Measurements from ENCODE around the gene FAM167B.
A peak's percentile ranks its signal among the peaks of the same experiment; 100 is the strongest.
"Not testable (repeated sequence)": the region's sequence is repeated elsewhere in the genome, so short reads cannot be mapped to it uniquely, and the experiment has no call there.

FAM167B gene

DNA sequence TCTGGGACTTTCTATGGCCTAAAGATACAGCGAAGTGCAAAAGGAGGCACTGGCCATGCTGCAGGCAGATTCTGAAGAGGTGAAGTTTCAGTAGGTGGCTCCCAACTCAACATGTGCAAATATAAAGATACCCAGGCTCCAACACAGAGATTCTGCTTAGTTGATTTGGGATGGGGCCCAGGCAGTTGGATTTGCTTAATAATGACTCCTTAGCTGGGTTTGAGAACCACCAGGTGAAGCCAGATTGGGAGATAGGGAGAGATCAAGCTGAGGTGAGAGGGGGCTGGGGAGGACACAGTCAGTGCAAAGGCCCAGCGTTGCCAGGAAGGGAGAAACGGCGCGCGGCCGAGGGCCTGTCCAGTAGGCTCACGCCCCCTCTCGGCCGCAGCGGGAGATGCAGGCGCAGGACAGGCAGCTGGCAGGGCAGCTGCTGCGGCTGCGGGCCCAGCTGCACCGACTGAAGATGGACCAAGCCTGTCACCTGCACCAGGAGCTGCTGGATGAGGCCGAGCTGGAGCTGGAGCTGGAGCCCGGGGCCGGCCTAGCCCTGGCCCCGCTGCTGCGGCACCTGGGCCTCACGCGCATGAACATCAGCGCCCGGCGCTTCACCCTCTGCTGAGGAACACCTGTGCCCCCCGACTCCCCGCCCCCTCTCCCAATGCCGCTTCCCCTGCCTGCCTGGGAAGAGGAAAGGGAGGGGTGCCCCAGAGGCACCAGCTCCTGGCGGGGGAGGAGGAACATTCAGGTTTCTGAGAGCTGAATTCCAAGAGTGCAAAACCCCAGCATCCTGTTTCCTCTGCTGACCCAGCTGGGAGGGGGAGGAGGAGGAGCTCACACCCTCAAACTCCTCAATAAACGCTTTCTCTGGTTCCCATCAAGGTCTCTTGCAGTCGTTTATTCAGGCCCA is 1.2 kb downstream of the FAM167B start:
- H3K4me1 ChIP-seq (ENCODE audit: control insufficient read depth, insufficient read depth, low read length), result peaks cover 23% of the 10 kb centered on the region
- peak overlapping the region; percentile 42 for H3K4me3 ChIP-seq (ENCODE audit: low read depth, low read length)
- H3K27me3 ChIP-seq (ENCODE audit: control insufficient read depth, insufficient read depth, low read length), result no peaks in the 10 kb centered on the region
- H3K27ac ChIP-seq (ENCODE audit: low read depth, low read length), result no peak overlapping the region
- H3K9ac ChIP-seq (ENCODE audit: low read length), result no peak overlapping the region
- no peaks in the 10 kb centered on the region for H3K36me3 ChIP-seq (ENCODE audit: control insufficient read depth, insufficient read depth, low read length)
- H3K9me3 ChIP-seq (ENCODE audit: control insufficient read depth, insufficient read depth, low read depth, low read length), result no peaks in the 10 kb centered on the region

GRCh38 chr1:32249831-32250525 is 3.0 kb downstream of the FAM167B start:
- no peak overlapping the region for H3K9ac ChIP-seq (ENCODE audit: low read length)
- peaks cover 23% of the 10 kb centered on the region for H3K4me1 ChIP-seq (ENCODE audit: control insufficient read depth, insufficient read depth, low read length)
- no peak overlapping the region for H3K4me3 ChIP-seq (ENCODE audit: low read depth, low read length)
- H3K27ac ChIP-seq (ENCODE audit: low read depth, low read length), result no peak overlapping the region
- H3K9me3 ChIP-seq (ENCODE audit: control insufficient read depth, insufficient read depth, low read depth, low read length), result no peaks in the 10 kb centered on the region
- no peaks in the 10 kb centered on the region for H3K36me3 ChIP-seq (ENCODE audit: control insufficient read depth, insufficient read depth, low read length)
- no peaks in the 10 kb centered on the region for H3K27me3 ChIP-seq (ENCODE audit: control insufficient read depth, insufficient read depth, low read length)

- no peak within 1 kb of the TSS for H3K9ac ChIP-seq (ENCODE audit: low read length)
- no peak within 1 kb of the TSS for H3K27ac ChIP-seq (ENCODE audit: low read depth, low read length)
- no peaks in the 10 kb centered on the region for H3K36me3 ChIP-seq (ENCODE audit: control insufficient read depth, insufficient read depth, low read length)
- H3K4me3 ChIP-seq (ENCODE audit: low read depth, low read length), result no peak within 1 kb of the TSS
- no peaks in the 10 kb centered on the region for H3K27me3 ChIP-seq (ENCODE audit: control insufficient read depth, insufficient read depth, low read length)
- H3K9me3 ChIP-seq (ENCODE audit: control insufficient read depth, insufficient read depth, low read depth, low read length), result no peaks in the 10 kb centered on the region
- H3K4me1 ChIP-seq (ENCODE audit: control insufficient read depth, insufficient read depth, low read length), result peaks cover 23% of the 10 kb centered on the region
Observed at GRCh38 chr1:32250893-32251716, 4.1 kb downstream of the FAM167B start, which contains the start of gene LCK. Gene LCK (plus strand): TSS chr1:32251265. CDS start chr1:32274330, 23,065 bp downstream.

DNA sequence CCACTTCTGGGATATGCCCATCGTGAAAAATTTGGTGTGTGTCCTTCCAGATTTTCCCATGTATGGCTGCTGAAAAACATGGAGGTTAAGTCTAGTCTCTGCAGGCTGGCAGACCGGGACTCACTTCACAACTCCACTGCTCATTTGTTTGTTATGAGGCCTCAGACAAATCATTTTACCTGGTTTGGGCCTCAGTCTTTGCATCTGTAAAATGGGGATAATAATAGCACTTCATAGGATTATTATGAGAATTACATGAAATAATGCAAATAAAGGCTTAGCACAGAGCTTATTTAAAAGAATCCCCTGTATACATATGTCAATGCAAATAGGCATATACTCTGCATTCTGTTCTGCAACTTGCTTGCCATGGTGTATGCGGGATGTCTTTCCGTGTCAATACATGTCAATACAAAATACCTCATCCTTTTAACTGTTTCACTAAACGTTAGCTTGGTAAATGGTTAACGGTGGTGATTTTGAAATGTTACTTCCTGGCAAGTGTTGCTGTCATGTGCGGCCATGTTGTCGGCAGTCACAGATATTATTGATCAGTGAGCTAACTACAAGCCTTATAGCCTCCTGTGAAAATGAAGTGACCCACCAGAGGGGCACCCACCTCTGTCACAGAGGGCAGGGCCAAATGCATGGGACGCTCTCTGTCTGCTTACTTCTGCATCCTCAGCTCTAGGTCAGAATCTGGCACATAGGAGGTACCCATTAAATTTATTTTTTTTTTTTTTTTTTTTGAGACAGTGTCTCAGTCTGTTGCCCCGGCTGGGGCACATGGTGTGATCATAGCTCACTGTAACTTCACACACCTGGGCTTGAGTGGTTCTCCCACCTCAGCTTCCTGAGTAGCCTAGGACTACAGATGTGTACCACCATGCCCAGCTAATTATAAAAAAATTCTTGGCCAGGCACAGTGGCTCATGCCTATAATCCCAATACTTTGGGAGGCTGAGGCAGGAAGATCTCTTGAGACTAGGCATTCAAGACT is 8.3 kb downstream of the FAM167B start:
- H3K9me3 ChIP-seq (ENCODE audit: control insufficient read depth, insufficient read depth, low read depth, low read length), result no peaks in the 10 kb centered on the region
- no peaks in the 10 kb centered on the region for H3K36me3 ChIP-seq (ENCODE audit: control insufficient read depth, insufficient read depth, low read length)
- no peaks in the 10 kb centered on the region for H3K27me3 ChIP-seq (ENCODE audit: control insufficient read depth, insufficient read depth, low read length)
- no peak overlapping the region for H3K27ac ChIP-seq (ENCODE audit: low read depth, low read length)
- H3K4me1 ChIP-seq (ENCODE audit: control insufficient read depth, insufficient read depth, low read length), result peaks cover 14% of the 10 kb centered on the region
- no peak overlapping the region for H3K9ac ChIP-seq (ENCODE audit: low read length)
- H3K4me3 ChIP-seq (ENCODE audit: low read depth, low read length), result no peak overlapping the region

- Histone ChIP-seq H3K27ac (ENCODE audit: low read depth, low read length) (no peak overlapping the region), H3K36me3 (ENCODE audit: control insufficient read depth, insufficient read depth, low read length) (no peaks in the 10 kb centered on the region), H3K9me3 (ENCODE audit: control insufficient read depth, insufficient read depth, low read depth, low read length) (no peaks in the 10 kb centered on the region), H3K9ac (ENCODE audit: low read length) (no peak overlapping the region), H3K4me1 (ENCODE audit: control insufficient read depth, insufficient read depth, low read length) (peaks cover 5% of the 10 kb centered on the region; the same call in 1 of the 2 replicates), H3K27me3 (ENCODE audit: control insufficient read depth, insufficient read depth, low read length) (no peaks in the 10 kb centered on the region), H3K4me3 (ENCODE audit: low read depth, low read length) (no peak overlapping the region)
Observed at GRCh38 chr1:32256473-32257226, 9.6 kb downstream of the FAM167B start.

DNA sequence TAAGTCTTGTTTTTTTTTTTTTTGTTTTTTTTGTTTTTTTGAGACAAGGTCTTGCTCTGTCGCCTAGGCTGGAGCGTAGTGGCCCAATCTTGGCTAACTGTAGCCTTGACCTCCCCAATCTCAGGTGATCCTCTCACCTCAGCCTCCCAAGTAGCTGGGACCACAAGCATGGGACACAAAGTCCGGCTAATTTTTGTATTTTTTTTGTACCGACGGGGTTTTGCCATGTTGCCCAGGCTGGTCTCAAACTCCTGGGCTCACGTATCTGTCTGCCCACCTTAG is 10.1 kb downstream of the FAM167B start:
- Histone ChIP-seq H3K4me3 (ENCODE audit: low read depth, low read length) (no peak overlapping the region), H3K4me1 (ENCODE audit: control insufficient read depth, insufficient read depth, low read length) (peaks cover 3% of the 10 kb centered on the region; the same call in 1 of the 2 replicates), H3K27me3 (ENCODE audit: control insufficient read depth, insufficient read depth, low read length) (no peaks in the 10 kb centered on the region), H3K36me3 (ENCODE audit: control insufficient read depth, insufficient read depth, low read length) (no peaks in the 10 kb centered on the region), H3K27ac (ENCODE audit: low read depth, low read length) (no peak overlapping the region), H3K9me3 (ENCODE audit: control insufficient read depth, insufficient read depth, low read depth, low read length) (no peaks in the 10 kb centered on the region), H3K9ac (ENCODE audit: low read length) (no peak overlapping the region)

DNA sequence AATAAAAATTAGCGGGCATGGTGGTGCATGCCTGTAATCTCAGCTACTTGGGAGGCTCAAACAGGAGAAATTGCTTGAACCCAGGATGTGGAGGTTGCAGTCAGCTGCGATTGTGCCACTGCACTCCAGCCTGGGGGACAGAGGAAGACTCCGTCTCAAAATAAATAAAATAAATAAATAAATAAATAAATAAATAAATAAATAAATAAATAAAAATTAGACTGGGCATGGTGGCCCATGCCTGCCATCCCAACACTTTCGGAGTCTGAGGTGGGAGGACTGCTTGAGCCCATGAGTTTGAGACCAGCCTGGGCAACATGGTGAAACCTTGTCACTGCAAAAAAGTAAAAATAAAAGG is 16.2 kb downstream of the FAM167B start:
- H3K9ac ChIP-seq (ENCODE audit: low read length); H3K36me3 ChIP-seq (ENCODE audit: control insufficient read depth, insufficient read depth, low read length); H3K9me3 ChIP-seq (ENCODE audit: control insufficient read depth, insufficient read depth, low read depth, low read length); H3K4me1 ChIP-seq (ENCODE audit: control insufficient read depth, insufficient read depth, low read length); H3K27me3 ChIP-seq (ENCODE audit: control insufficient read depth, insufficient read depth, low read length); H3K4me3 ChIP-seq (ENCODE audit: low read depth, low read length); H3K27ac ChIP-seq (ENCODE audit: low read depth, low read length): not testable (repeated sequence)

DNA sequence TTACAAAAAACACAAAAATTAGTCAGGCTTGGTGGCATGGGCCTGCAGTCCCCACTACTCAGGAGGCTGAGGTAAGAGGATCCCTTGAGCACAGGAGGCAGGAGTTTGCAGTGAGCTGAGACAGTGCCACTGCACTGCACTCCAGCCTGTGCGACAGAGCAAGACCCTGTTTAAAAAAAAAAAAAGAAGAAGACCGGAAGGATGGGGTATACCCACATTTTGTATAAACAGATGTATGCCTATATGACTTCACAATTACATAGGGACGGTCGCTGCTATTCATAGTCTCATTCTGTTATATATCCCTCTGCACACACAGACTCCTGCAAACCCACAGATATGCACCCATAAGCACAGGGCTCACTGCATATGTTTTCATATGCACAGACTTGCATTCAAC is 16.7 kb downstream of the FAM167B start:
- Histone ChIP-seq H3K9ac (ENCODE audit: low read length) (no peak overlapping the region), H3K36me3 (ENCODE audit: control insufficient read depth, insufficient read depth, low read length) (no peaks in the 10 kb centered on the region)

DNA sequence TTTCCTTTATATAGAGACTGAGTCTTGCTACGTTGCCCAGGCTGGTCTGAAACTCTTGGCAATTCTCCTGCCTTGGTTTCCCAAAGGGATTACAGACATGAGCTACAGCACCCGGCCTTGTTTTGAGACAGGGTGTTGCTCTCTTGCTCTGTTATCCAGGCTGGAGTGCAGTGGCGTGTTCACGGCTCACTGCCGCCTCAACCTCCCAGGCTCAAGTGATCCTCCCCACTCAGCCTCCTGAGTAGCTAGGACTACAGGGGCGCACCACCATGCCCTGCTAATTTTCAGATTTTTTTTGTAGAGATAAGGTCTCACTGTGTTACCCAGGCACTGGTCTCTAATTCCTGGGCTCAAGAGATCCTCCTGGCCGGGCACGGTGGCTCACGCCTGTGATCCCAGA is 18.8 kb downstream of the FAM167B start:
- Histone ChIP-seq H3K9me3 (ENCODE audit: control insufficient read depth, insufficient read depth, low read depth, low read length) (no peaks in the 10 kb centered on the region), H3K27ac (ENCODE audit: low read depth, low read length) (no peak overlapping the region), H3K4me1 (ENCODE audit: control insufficient read depth, insufficient read depth, low read length) (no peaks in the 10 kb centered on the region), H3K4me3 (ENCODE audit: low read depth, low read length) (no peak overlapping the region), H3K27me3 (ENCODE audit: control insufficient read depth, insufficient read depth, low read length) (no peaks in the 10 kb centered on the region), H3K9ac (ENCODE audit: low read length) (no peak overlapping the region), H3K36me3 (ENCODE audit: control insufficient read depth, insufficient read depth, low read length) (no peaks in the 10 kb centered on the region)

More for the DNA sequence above, 16.7 kb downstream of the FAM167B start:
- H3K4me1 ChIP-seq (ENCODE audit: control insufficient read depth, insufficient read depth, low read length), result no peaks in the 10 kb centered on the region
- H3K9me3 ChIP-seq (ENCODE audit: control insufficient read depth, insufficient read depth, low read depth, low read length), result no peaks in the 10 kb centered on the region
- no peak overlapping the region for H3K4me3 ChIP-seq (ENCODE audit: low read depth, low read length)
- H3K27ac ChIP-seq (ENCODE audit: low read depth, low read length), result no peak overlapping the region
- no peaks in the 10 kb centered on the region for H3K27me3 ChIP-seq (ENCODE audit: control insufficient read depth, insufficient read depth, low read length)

All from HUES6 (cell line).